HG03103 (cell line): ENCODE data around the gene ANTXRL.
"Not testable (repeated sequence)": the region's sequence is repeated elsewhere in the genome, so short reads cannot be mapped to it uniquely, and the experiment has no call there.

Experiments used
- ATAC-seq: cut with Tn5 transposase; IDR thresholded peaks from one replicate; pipeline ENCODE4 v1.9.1; 2021; ENCODE audit warnings: low read depth; ENCODE audit not compliant: unreplicated experiment

The ANTXRL gene

GRCh38 chr10:46271795-46272499 is 14.8 kb upstream of the ANTXRL start:
- not testable (repeated sequence) for ATAC-seq

GRCh38 chr10:46272863-46273415 is 13.9 kb upstream of the ANTXRL start:
- ATAC-seq = no peak

GRCh38 chr10:46273506-46274477 is 13.0 kb upstream of the ANTXRL start:
- no peak for ATAC-seq

- no peak for ATAC-seq
Observed at GRCh38 chr10:46277840-46278239, 9.0 kb upstream of the ANTXRL start.

GRCh38 chr10:46282421-46282831 is 4.4 kb upstream of the ANTXRL start:
- not testable (repeated sequence) for ATAC-seq

GRCh38 chr10:46282842-46283574 is 3.8 kb upstream of the ANTXRL start:
- ATAC-seq = peak; percentile 38

- no peak for ATAC-seq
Observed at GRCh38 chr10:46283580-46284285, 3.1 kb upstream of the ANTXRL start.

- peak; percentile 87 for ATAC-seq
Observed at GRCh38 chr10:46284286-46285229, 2.2 kb upstream of the ANTXRL start.

- no peak for ATAC-seq
Observed at GRCh38 chr10:46285300-46285699, 1.5 kb upstream of the ANTXRL start.

GRCh38 chr10:46285966-46286620 is 704 bp upstream of the ANTXRL start:
- no peak for ATAC-seq

GRCh38 chr10:46287846-46288477 is 1.2 kb downstream of the ANTXRL start:
- no peak for ATAC-seq

- no peak for ATAC-seq
Observed at GRCh38 chr10:46288601-46289206, 1.9 kb downstream of the ANTXRL start.

- ATAC-seq = no peak
Observed at GRCh38 chr10:46289209-46289810, 2.5 kb downstream of the ANTXRL start.

- ATAC-seq = no peak
Observed at GRCh38 chr10:46290101-46290886, 3.5 kb downstream of the ANTXRL start.

- no peak for ATAC-seq
Observed at GRCh38 chr10:46291817-46292572, 5.2 kb downstream of the ANTXRL start.

GRCh38 chr10:46292573-46293023 is 5.8 kb downstream of the ANTXRL start:
- no peak for ATAC-seq
